HCT116 (cell line): ENCODE measurements around the gene TRIM24. TPM values are rescaled to one million over a fixed set of nuclear protein-coding genes. Genes with fewer than 3 reads are reported as not detected.
"Not testable (repeated sequence)": the region's sequence is repeated elsewhere in the genome, so short reads cannot be mapped to it uniquely, and the experiment has no call there.

Experiments used
- ATAC-seq: fragments of 200-7000 bp; cut with Tn5 transposase; 2 replicates; pipeline ENCODE4 v1.9.1; 2020; ENCODE audit warnings: mild to moderate bottlenecking, moderate library complexity
- BruUV-seq: library from RNA; stranded (reverse); fragments of 400-500 nt; replicated peaks from 2 replicates; lab custom pipeline; 2021; lab: Mats Ljungman, UMichigan
- CTCF ChIA-PET: fragments of 300-600 bp; sonication (Branson Sonifier 250); formaldehyde crosslinking; loops from one replicate; lab custom pipeline; 2021; ENCODE audit warnings: antibody characterized with exemption; lab: Charles Lee
- POLR2A ChIA-PET: fragments of 300-600, 350-600 bp; sonication (Branson Sonifier 250); formaldehyde crosslinking; loops from one replicate; lab custom pipeline; 2021; ENCODE audit warnings: antibody characterized with exemption; lab: Charles Lee
- RAD21 ChIA-PET, 2 experiments: fragments of 300-600 bp; sonication (Branson Sonifier 250); formaldehyde crosslinking; loops; one replicate each; lab custom pipeline; 2023; ENCODE audit warnings: low total read pairs in 2 of 2; ENCODE audit not compliant: uncharacterized antibody in 2 of 2, unreplicated experiment in 2 of 2, low non-redundant PET in 1 of 2; lab: Charles Lee
- DNase-seq: peaks from one replicate; pipeline ENCODE4 v3.0.0-alpha.2; 2010; ENCODE audit warnings: low read depth, low spot score
- H2AFZ ChIP-seq: fragments of 200-600 bp; shearing (Covaris generic), sonication (generic); 2 replicates; pipeline ENCODE4 v1.6.1; 2017; ENCODE audit warnings: low read depth, mixed run types, mixed read lengths, antibody characterized with exemption, low read length; ENCODE audit not compliant: poor library complexity, severe bottlenecking
- H3K27ac ChIP-seq: 2 replicates; pipeline ENCODE4 v1.5.1; 2012; ENCODE audit warnings: low read depth, low read length
- H3K27me3 ChIP-seq: fragments of 200-600 bp; sonication (generic); 2 replicates; pipeline ENCODE4 v1.6.1; 2016; ENCODE audit warnings: mixed run types, low read length, mixed read lengths; ENCODE audit not compliant: insufficient read depth
- H3K36me3 ChIP-seq, 2 experiments: fragments of 200-500 bp in 1 of 2; fragments of 200-600 bp in 1 of 2; sonication (Bioruptor generic) in 1 of 2; sonication (generic) in 1 of 2; 2 replicates each; pipeline versions ENCODE4 v1.5.1 to v1.6.1; 2014 to 2016; ENCODE audit warnings: low read length in 2 of 2, inconsistent platforms in 1 of 2, mixed read lengths in 1 of 2, mixed run types in 1 of 2; ENCODE audit not compliant: insufficient read depth in 2 of 2, control insufficient read depth in 1 of 2
- H3K4me1 ChIP-seq, 2 experiments: fragments of 200-600 bp in 1 of 2; sonication (generic) in 1 of 2; 2 replicates each; pipeline versions ENCODE4 v1.5.1 to v1.6.1; 2012 to 2017; ENCODE audit warnings: low read length in 2 of 2, inconsistent platforms in 1 of 2, mild to moderate bottlenecking in 1 of 2, mixed read lengths in 1 of 2, mixed run types in 1 of 2, moderate library complexity in 1 of 2; ENCODE audit not compliant: insufficient read depth in 2 of 2, control insufficient read depth in 1 of 2
- H3K4me2 ChIP-seq: fragments of 200-600 bp; sonication (generic); 2 replicates; pipeline ENCODE4 v1.6.1; 2017; ENCODE audit warnings: mixed run types, low read length, mixed read lengths
- H3K4me3 ChIP-seq, 2 experiments: fragments of 200-600 bp in 1 of 2; sonication (generic) in 1 of 2; replicated peaks in 1 of 2; 2 replicates each; pipeline ENCODE4 v1.5.1; 2011 to 2016; ENCODE audit warnings: low read length in 2 of 2, control low read depth in 1 of 2, low read depth in 1 of 2, mild to moderate bottlenecking in 1 of 2, mixed read lengths in 1 of 2, mixed run types in 1 of 2
- H3K79me2 ChIP-seq: fragments of 200-600 bp; sonication (generic); 2 replicates; pipeline ENCODE4 v1.6.1; 2017; ENCODE audit warnings: mild to moderate bottlenecking, mixed run types, low read length, moderate library complexity, mixed read lengths; ENCODE audit not compliant: insufficient read depth
- H3K9ac ChIP-seq: fragments of 200-600 bp; sonication (generic); 2 replicates; pipeline ENCODE4 v1.6.1; 2016; ENCODE audit warnings: low read length, mixed read lengths
- H3K9me2 ChIP-seq: fragments of 200-600 bp; sonication (generic), shearing (Covaris generic); 2 replicates; pipeline ENCODE4 v1.6.1; 2017; ENCODE audit warnings: mixed run types, mild to moderate bottlenecking, moderate library complexity; ENCODE audit not compliant: insufficient read depth
- H3K9me3 ChIP-seq, 2 experiments: fragments of 200-500 bp in 1 of 2; fragments of 200-600 bp in 1 of 2; sonication (Bioruptor generic) in 1 of 2; sonication (generic) in 1 of 2; 2 replicates each; pipeline ENCODE4 v1.6.1; 2014 to 2017; ENCODE audit warnings: low read length in 2 of 2, mixed read lengths in 2 of 2, inconsistent platforms in 1 of 2, low read depth in 1 of 2, mild to moderate bottlenecking in 1 of 2, mixed run types in 1 of 2, moderate library complexity in 1 of 2; ENCODE audit not compliant: control insufficient read depth in 1 of 2, insufficient read depth in 1 of 2
- H4K20me1 ChIP-seq: fragments of 200-600 bp; sonication (generic), shearing (Covaris generic); 2 replicates; pipeline ENCODE4 v1.6.1; 2017; ENCODE audit warnings: mixed run types, mild to moderate bottlenecking, moderate library complexity; ENCODE audit not compliant: insufficient read depth
- CBX3 ChIP-seq: IDR thresholded peaks from 2 replicates; pipeline ENCODE4 v1.6.1; 2012; ENCODE audit warnings: low read depth
- CEBPB ChIP-seq: IDR thresholded peaks from 2 replicates; pipeline ENCODE4 v1.6.1; 2012; ENCODE audit warnings: low read depth
- EZH2phosphoT487 ChIP-seq: fragments of 200-600 bp; IDR thresholded peaks from 2 replicates; pipeline ENCODE4 v1.6.1; 2018; ENCODE audit warnings: antibody characterized with exemption, borderline replicate concordance
- FOSL1 ChIP-seq: IDR thresholded peaks from 2 replicates; pipeline ENCODE4 v1.6.1; 2012; ENCODE audit warnings: low read depth
- JUND ChIP-seq: IDR thresholded peaks from 2 replicates; pipeline ENCODE4 v1.6.1; 2012
- POLR2A ChIP-seq: IDR thresholded peaks from 2 replicates; pipeline ENCODE4 v1.7.0; 2011; ENCODE audit warnings: borderline replicate concordance; ENCODE audit not compliant: insufficient read depth, insufficient read length; ENCODE audit errors: extremely low read depth
- POLR2AphosphoS5 ChIP-seq: IDR thresholded peaks from 2 replicates; pipeline ENCODE4 v1.6.1; 2011; ENCODE audit warnings: mild to moderate bottlenecking, low read depth, low read length, moderate library complexity
- SRF ChIP-seq: IDR thresholded peaks from 2 replicates; pipeline ENCODE4 v1.6.1; 2012; ENCODE audit warnings: low read depth
- YY1 ChIP-seq: IDR thresholded peaks from 2 replicates; pipeline ENCODE4 v1.6.1; 2011; ENCODE audit warnings: low read length, low read depth, moderate library complexity, mild to moderate bottlenecking; ENCODE audit not compliant: insufficient replicate concordance; ENCODE audit errors: extremely low read depth
- ZFX ChIP-seq: fragments of 450-650 bp; IDR thresholded peaks from 2 replicates; pipeline ENCODE4 v1.6.1; 2017
- ZNF274 ChIP-seq: fragments of 200-500 bp; sonication (Bioruptor generic); IDR thresholded peaks from 2 replicates; pipeline ENCODE4 v1.6.1; 2014; ENCODE audit warnings: mild to moderate bottlenecking, low read depth, low read length, inconsistent platforms
- intact Hi-C: fragments of 100-400 bp; cut with micrococcal nuclease; formaldehyde crosslinking; loops from 2 replicates; pipeline ENCODE4 v1.10.0; 2022
- total RNA-seq: library from RNA; stranded (reverse); gene quantifications from one replicate; pipeline ENCODE4 v1.2.1, GENCODE V29; 2021; ENCODE audit not compliant: unreplicated experiment
- TF ChIP-seq, protein P1 (sequence below): IDR thresholded peaks from 2 replicates; pipeline ENCODE4 v1.6.1; 2012
- TF ChIP-seq, protein P2 (sequence below): IDR thresholded peaks from 2 replicates; pipeline ENCODE4 v1.6.1; 2012
- TF ChIP-seq, protein P3 (sequence below): IDR thresholded peaks from 2 replicates; pipeline ENCODE4 v1.6.1; 2012; ENCODE audit warnings: low read depth
- TF ChIP-seq, protein P4 (sequence below), 3 experiments: fragments of 200-600 bp in 1 of 3; sonication (generic) in 1 of 3; IDR thresholded peaks in 2 of 3; conservative IDR thresholded peaks in 1 of 3; 2 replicates each; pipeline ENCODE4 v1.5.1; 2012 to 2017; ENCODE audit warnings: low read depth in 2 of 3, low read length in 2 of 3, antibody characterized with exemption in 1 of 3, borderline replicate concordance in 1 of 3, control low read depth in 1 of 3, mild to moderate bottlenecking in 1 of 3, mixed read lengths in 1 of 3, mixed run types in 1 of 3, moderate library complexity in 1 of 3; ENCODE audit not compliant: insufficient read depth in 1 of 3

The TRIM24 gene
- total RNA-seq, 1 experiment from 2014 or later: 12.8 TPM

DNA sequence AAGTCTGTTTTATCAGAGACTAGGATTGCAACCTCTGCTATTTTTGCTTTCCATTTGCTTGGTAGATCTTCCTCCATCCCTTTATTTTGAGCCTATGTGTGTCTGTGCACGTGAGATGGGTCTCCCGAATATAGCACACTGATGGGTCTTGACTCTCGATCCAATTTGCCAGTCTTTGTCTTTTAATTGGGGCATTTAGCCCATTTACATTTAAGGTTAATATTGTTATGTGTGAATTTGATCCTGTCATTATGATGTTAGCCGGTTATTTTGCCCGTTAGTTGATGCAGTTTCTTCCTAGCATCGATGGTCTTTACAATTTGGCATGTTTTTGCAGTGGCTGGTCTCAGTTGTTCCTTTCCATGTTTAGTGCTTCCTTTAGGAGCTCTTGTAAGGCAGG is 29.1 kb downstream of the TRIM24 start:
- H3K27ac ChIP-seq, BruUV-seq, H2AFZ ChIP-seq, intact Hi-C loops, DNase-seq, H3K27me3 ChIP-seq, H3K9ac ChIP-seq, RAD21 ChIA-PET, H4K20me1 ChIP-seq, CTCF ChIA-PET, H3K9me2 ChIP-seq, H3K4me1 ChIP-seq, H3K4me3 ChIP-seq, H3K9me3 ChIP-seq, H3K36me3 ChIP-seq, H3K4me2 ChIP-seq, ATAC-seq: not testable (repeated sequence)
- POLR2A ChIA-PET: interaction anchor here (1.3 kb wide), 1 partner anchor 8 kb away, joined by 3 read pairs; no protein-coding TSS in a partner anchor
- peaks cover 23% of the 10 kb centered on the region for H3K79me2 ChIP-seq

DNA sequence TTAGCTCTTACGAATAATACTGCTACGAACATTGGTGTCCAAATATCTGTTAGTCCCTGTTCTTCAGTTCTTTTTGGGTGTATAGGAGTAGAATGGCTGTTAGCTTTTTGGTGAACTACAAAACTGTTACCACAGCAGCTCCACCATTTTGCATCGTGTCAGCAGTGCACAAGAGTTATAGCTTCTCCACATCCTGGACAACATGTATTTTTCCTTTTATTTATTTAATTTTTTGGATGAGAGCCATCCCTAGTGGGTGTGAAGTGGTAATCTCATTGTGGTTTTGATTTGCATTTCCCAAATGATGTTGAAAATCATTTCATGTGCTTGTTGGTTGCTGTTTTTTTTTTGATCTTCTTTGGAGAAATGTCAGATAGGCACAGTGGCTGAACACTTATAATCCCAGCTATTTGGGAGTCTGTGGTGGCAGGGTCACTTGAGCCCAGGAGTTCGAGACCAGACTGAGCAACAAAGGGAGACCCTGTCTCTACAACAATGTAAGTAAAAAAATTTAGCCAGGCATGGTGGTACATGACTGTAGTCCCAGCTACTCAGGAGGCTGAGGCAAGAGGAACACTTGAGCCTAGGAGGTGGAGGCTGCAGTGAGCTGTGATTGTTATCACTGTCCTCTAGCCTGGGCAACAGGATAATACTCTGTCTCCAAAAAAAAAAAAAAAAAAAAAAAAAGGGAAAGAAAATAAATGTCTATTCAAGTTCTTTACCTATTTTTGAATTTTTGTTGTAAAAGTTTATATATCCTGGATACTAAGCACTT is 31.7 kb downstream of the TRIM24 start:
- no peak for ATAC-seq
- Histone ChIP-seq H3K27ac (no peak overlapping the region), H3K9me2 (no peaks in the 10 kb centered on the region), H2AFZ (no peak overlapping the region), H3K9me3 (no peaks in the 10 kb centered on the region), H3K36me3 (no peaks in the 10 kb centered on the region), H3K4me3 (no peak overlapping the region), H3K9ac (no peak overlapping the region), H3K79me2 (peaks cover 20% of the 10 kb centered on the region; the same call in 1 of the 2 replicates), H3K4me2 (no peak overlapping the region), H3K27me3 (no peaks in the 10 kb centered on the region), H4K20me1 (no peaks in the 10 kb centered on the region; the same call in 1 of the 2 replicates), H3K4me1 (no peaks in the 10 kb centered on the region)
- RAD21 ChIA-PET: no interaction called here
- no TSS peak for BruUV-seq
- POLR2A ChIA-PET: no interaction called here
- CTCF ChIA-PET: no interaction called here
- intact Hi-C loops: no loop called here
- DNase-seq: no peak
- TF ChIP-seq POLR2A (no peak), CBX3 (no peak), ZNF274 (no peak), JUND (no peak), ZFX (no peak), SRF (no peak), POLR2AphosphoS5 (no peak), YY1 (no peak), FOSL1 (no peak), CEBPB (no peak), EZH2phosphoT487 (no peak)
- TF ChIP-seq, protein P1, sequence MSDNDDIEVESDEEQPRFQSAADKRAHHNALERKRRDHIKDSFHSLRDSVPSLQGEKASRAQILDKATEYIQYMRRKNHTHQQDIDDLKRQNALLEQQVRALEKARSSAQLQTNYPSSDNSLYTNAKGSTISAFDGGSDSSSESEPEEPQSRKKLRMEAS: no peak
- TF ChIP-seq, protein P2, sequence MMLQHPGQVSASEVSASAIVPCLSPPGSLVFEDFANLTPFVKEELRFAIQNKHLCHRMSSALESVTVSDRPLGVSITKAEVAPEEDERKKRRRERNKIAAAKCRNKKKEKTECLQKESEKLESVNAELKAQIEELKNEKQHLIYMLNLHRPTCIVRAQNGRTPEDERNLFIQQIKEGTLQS: no peak
- TF ChIP-seq, protein P3, sequence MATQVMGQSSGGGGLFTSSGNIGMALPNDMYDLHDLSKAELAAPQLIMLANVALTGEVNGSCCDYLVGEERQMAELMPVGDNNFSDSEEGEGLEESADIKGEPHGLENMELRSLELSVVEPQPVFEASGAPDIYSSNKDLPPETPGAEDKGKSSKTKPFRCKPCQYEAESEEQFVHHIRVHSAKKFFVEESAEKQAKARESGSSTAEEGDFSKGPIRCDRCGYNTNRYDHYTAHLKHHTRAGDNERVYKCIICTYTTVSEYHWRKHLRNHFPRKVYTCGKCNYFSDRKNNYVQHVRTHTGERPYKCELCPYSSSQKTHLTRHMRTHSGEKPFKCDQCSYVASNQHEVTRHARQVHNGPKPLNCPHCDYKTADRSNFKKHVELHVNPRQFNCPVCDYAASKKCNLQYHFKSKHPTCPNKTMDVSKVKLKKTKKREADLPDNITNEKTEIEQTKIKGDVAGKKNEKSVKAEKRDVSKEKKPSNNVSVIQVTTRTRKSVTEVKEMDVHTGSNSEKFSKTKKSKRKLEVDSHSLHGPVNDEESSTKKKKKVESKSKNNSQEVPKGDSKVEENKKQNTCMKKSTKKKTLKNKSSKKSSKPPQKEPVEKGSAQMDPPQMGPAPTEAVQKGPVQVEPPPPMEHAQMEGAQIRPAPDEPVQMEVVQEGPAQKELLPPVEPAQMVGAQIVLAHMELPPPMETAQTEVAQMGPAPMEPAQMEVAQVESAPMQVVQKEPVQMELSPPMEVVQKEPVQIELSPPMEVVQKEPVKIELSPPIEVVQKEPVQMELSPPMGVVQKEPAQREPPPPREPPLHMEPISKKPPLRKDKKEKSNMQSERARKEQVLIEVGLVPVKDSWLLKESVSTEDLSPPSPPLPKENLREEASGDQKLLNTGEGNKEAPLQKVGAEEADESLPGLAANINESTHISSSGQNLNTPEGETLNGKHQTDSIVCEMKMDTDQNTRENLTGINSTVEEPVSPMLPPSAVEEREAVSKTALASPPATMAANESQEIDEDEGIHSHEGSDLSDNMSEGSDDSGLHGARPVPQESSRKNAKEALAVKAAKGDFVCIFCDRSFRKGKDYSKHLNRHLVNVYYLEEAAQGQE: no peak
- TF ChIP-seq, protein P4, sequence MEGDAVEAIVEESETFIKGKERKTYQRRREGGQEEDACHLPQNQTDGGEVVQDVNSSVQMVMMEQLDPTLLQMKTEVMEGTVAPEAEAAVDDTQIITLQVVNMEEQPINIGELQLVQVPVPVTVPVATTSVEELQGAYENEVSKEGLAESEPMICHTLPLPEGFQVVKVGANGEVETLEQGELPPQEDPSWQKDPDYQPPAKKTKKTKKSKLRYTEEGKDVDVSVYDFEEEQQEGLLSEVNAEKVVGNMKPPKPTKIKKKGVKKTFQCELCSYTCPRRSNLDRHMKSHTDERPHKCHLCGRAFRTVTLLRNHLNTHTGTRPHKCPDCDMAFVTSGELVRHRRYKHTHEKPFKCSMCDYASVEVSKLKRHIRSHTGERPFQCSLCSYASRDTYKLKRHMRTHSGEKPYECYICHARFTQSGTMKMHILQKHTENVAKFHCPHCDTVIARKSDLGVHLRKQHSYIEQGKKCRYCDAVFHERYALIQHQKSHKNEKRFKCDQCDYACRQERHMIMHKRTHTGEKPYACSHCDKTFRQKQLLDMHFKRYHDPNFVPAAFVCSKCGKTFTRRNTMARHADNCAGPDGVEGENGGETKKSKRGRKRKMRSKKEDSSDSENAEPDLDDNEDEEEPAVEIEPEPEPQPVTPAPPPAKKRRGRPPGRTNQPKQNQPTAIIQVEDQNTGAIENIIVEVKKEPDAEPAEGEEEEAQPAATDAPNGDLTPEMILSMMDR (IDR thresholded peaks at IDR 0.05 in 2 of 3, conservative IDR thresholded peaks at IDR 0.05 in 1 of 3; ENCODE audit: borderline replicate concordance in 1 of 3, insufficient read depth in 1 of 3, low read depth in 2 of 3, low read length in 2 of 3): no peak
